Occipital lobe (tissue), 2 donors: Measurements from ENCODE around the gene IGSF3. TPM values are rescaled to one million over a fixed set of nuclear protein-coding genes. Genes with fewer than 3 reads are reported as not detected.

Experiments
- DNase-seq: peaks from one replicate; lab custom pipeline; 2025; lab: John Stamatoyannopoulos, UW
- total RNA-seq: library from RNA; depleted of rRNA; stranded (reverse); fragments of >200 nt; gene quantifications from one replicate; pipeline ENCODE4 v1.2.3, GENCODE V29; 2014

The IGSF3 gene
- total RNA-seq, 1 donor from 2014 or later, result 115 TPM

GRCh38 chr1:116686723-116687352 is 19.3 kb upstream of the IGSF3 start:
- DNase-seq, result no peak

GRCh38 chr1:116686175-116686574 is 18.6 kb upstream of the IGSF3 start:
- DNase-seq, result no peak

GRCh38 chr1:116684575-116684974 is 17.0 kb upstream of the IGSF3 start:
- no peak for DNase-seq

DNA sequence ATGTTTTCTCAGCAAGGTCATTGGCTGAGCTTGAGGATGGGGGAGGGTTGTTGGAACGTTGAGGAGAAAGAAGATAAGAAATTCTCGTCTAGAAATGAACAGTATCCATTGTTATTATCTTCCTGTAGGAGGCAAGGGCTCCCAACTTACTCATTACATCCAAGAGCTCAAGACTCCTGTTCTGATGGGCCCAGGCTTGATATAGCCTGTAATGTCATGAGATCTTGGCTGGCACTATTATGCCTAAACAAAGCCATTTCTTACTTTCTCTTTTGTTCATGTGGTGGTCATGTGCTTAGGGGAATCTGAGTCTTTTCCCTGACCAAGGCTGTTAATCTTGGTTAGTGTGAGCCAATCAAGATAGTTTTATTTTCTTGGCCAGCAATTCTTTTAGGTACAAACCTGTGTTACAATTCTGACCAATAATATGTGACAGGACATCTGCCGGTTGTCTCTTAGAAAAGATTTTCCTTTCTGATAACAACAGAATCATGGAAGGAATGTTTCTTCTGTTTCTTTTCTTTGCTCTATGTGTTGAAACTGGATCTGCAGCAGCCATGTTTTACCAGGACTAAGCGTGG is 15.2 kb upstream of the IGSF3 start:
- no peak for DNase-seq

DNA sequence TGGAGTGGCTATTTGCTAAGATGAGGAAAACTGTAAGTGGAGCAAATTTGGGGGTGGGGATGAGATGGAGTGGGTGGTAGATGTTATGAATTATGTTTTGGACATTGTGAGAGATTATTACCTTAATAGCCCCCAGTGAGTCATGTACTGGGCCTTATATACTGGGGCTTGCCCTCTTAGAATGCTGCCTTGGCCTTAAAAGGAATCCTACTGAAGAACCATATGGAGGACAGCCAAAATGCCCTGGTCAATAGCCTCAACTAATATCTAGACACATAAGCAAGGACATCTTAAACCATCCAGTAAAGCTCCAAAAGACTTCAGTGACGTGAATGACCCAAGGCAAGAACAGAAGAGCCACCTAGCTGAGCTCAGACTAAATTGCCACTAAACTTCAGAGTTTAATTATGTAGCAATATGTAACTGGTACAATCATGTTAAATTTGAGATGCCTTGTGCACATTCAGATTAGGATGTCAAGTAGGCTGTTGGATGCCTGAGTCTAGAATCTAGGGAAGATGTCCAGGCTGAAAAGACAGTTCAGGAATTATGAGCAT is 13.9 kb upstream of the IGSF3 start:
- DNase-seq, result no peak

- no peak for DNase-seq
These were observed 13.2 kb upstream of the IGSF3 start for GRCh38 chr1:116680752-116681151.

- DNase-seq, result no peak
These were observed 12.5 kb upstream of the IGSF3 start for GRCh38 chr1:116679828-116680628.

DNA sequence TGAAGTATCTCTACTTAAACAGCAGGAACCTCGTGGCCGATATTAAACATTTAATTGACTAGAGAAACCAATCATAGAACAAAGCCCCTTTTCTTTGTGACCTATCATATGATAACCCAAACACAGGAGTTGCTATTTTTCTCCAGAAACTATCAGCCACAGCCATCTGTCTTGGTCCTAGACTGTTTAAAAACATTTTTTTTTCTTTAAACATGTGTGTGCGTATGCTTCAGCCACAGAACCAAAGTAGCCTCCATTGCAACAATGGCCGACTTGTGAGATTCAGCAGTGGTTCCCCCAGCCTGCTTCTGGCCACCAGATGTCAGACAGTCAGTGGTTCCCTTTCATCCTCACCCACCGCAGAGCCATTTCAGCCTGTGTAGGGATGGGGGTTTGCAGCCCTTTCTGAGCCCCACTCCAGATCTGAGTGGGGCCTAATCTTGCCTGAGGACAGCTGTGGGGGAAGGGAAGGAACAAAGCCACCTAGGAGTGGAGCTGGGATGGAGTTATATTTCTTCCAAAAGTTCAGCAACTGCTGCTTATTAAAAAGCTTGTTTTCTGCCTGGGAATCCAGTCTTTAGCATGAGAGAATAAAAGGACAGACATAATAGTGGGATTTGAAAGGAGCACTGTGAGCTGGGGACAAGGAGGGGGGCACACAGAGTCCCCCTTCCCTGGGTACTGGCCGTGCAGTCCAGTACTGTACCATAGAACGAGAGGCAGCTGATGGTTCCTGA is 11.7 kb upstream of the IGSF3 start:
- DNase-seq, result no peak

DNA sequence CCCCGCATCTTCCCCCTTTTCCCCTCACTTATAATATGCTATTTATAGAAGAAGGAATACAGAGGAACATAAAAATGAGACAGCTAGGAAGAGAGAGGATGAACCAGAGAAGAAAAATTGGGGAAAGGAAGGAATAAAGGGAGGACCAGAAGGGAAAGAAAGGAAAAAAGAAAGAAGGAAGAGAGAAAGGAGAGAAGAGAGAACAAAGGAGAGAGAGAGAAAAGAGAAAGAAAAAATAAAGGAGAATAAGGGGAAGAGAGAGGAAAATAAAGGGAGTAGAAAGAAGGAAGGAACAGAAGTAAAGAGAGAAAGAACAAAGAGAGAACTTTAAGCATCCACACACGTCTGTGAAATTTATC is 11.2 kb upstream of the IGSF3 start:
- no peak for DNase-seq

DNA sequence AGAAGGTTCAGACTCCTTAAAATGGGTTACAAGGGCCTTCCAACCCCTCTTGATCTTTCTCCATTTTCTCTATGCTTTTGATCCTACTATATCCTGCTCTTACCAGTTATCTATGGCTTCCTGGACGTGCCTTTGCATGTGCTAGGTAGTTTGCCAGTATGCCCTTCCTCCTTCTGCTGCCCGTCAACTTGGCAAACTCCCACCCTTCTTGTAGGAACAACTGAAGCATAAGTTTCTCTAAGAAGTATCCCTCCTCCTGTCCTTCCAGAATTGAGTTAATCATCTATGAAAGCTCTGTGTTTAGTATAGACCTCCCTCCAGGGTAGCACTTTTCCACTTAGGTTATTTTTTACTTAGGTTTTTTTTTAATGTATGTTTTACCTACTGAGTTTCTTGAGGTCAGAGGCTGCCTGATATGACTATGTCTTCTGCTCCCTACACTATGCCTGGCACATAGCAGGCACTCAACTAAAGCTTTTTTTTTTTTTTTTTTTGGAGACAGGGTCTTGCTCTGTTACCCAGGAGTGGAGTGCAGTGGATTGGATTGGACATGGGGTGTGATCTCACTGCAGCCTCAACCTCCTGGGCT is 10.0 kb upstream of the IGSF3 start:
- no peak for DNase-seq

DNA sequence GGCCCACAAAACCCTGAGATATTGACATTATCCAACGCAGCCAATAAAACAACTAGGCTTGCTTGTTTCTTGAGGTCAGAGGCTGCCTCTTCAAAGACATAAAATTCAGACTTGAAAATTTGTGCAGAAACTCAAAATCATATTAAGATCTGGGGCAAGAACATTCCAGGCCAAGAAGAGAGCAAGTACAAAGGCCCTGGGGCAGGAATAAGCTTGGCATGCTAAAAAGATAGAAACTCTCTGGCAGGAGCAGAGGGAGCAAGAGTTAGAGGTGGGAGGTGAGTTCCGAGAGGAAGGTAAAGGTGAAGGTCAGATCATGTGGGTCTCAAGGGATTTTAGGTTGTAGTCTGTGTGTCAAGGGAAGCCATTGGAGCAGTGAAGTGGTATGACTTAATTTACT is 8.8 kb upstream of the IGSF3 start:
- no peak for DNase-seq

- no peak for DNase-seq
These were observed 7.2 kb upstream of the IGSF3 start for GRCh38 chr1:116674751-116675150.

- no peak for DNase-seq
These were observed 6.5 kb upstream of the IGSF3 start for GRCh38 chr1:116674011-116674531.

GRCh38 chr1:116671912-116672311 is 4.4 kb upstream of the IGSF3 start:
- DNase-seq, result no peak

DNA sequence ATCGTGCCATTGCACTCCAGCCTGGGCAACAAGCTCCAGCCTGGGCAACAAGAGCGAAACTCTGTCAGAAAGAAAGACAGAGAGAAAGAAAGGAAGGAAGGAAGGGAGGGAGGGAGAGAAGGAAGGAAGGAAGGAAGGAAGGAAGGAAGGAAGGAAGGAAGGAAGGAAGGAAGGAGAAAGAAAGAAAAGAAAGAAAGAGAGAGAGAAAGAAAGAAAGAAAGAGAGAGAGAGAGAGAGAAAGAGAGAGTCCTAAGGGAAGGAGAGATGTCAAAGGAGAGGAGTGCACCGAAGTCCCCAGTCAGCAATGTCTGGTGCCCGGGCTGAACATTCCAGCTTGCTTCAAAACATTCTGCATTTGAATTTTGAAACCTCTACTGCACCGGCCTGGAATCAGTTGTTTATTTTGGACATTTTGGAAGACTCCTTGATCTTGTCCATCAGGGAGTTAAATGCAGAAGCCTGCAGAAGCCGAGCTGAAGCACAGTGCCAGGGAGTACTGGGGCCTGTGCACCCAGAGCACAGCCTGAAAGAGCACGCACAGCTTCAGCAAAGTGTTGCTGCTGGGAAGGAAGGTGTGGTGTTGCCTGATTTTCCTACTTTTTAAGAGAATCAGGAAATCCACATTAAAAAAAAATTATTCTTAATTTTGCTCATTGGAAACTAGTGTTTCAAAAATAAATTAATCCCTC is 3.7 kb upstream of the IGSF3 start:
- DNase-seq, result no peak

- no peak for DNase-seq
These were observed 744 bp upstream of the IGSF3 start for GRCh38 chr1:116668277-116668676.

GRCh38 chr1:116667078-116667574 is 407 bp downstream of the IGSF3 start:
- no peak for DNase-seq

GRCh38 chr1:116666187-116667077 is 1.1 kb downstream of the IGSF3 start:
- DNase-seq, result no peak

- no peak for DNase-seq
These were observed 2.6 kb downstream of the IGSF3 start for GRCh38 chr1:116664978-116665371.
